Umbilical cord (tissue), 2 donors: ENCODE measurements around the gene HMG20B. TPM values are rescaled to one million over a fixed set of nuclear protein-coding genes. Genes with fewer than 3 reads are reported as not detected.
"Not testable (repeated sequence)": the region's sequence is repeated elsewhere in the genome, so short reads cannot be mapped to it uniquely, and the experiment has no call there.

Source experiments
- DNase-seq: peaks from one replicate; pipeline ENCODE4 v3.0.0-alpha.2; 2015; ENCODE audit warnings: low spot score
- total RNA-seq: library from RNA; depleted of rRNA; stranded (reverse); fragments of >200 nt; gene quantifications from one replicate; pipeline ENCODE4 v1.2.3, GENCODE V29; 2014; ENCODE audit warnings: low replicate concordance; ENCODE audit not compliant: insufficient read depth

Gene HMG20B
- total RNA-seq = 38.5 TPM

- DNase-seq = no peak
Measured at GRCh38 chr19:3572855-3573161, at the start of gene HMG20B. Gene HMG20B, plus strand, starts transcription at chr19:3572944. Its CDS starts 366 bp downstream, at chr19:3573310.

DNA sequence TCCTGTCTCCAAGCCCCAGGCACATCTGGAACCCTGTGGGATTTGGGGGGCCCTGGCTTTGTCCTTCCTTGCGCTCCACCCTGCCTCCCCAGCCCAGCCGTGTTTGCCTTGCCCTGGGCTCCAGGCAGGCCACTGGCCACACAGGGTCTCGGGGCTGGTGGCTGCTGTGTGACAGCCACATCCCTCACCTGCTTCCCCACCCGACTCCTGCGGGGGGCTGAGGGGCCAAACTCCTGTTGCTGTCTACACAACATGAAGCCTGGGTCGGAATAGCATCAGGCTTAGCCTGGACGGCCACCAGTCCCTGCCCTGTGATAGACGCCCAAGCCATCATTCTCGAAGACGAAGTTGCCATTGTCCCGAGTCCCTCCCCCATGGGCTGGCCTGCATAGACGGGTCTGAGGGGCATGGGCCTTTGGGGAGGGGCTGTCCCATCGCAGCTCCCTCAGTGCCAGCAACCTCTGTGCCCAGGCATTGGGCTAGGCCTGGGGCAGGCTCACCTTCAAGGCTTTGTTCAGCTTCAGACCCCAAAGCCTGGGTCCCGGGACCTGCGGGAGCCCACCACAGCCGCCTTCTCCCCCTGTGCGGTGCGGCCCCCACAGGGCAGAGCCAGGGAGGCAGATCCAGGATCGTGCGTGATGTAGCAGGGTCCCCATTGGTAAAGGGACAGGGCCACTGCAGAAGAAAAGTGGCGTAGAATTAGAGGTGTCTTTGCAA, 49.2 kb upstream of the HMG20B start:
- no peak for DNase-seq

DNA sequence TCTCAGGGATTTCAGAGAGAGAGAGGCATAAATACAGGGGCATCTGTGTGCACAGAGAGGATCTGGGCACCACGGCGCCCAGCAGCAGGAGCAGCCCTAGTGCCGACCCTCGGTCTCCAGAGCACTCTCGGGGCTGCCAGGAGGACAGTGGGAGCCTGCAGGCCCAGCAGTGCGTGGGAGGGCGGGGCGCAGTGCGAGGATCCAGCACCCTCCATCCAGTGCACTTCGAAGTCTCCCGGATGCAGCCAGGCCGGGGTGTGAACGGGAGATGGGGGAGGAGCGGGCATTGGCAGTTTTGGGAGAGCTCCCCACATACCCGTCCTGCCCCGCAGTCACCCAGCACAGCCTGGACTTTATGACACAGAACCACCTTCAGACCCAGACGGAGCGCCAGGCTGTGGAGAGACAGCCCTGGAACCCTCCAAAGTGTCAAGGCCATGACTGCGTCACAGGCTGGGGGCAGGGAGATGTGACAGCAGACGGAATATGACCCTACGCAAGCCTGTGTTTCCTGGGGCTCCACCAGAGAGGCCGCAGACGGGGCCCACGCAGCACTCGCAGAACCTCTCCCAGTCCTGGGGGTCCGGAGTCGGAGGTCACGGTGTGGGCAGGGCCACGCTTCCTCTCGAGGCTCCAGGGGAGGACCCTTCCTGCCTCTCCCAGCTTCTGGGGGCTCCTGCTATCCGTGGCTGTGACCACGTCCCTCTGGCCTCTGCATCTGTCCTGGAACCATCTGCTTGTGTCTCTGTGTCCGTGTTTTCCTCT, 48.5 kb upstream of the HMG20B start:
- no peak for DNase-seq

DNA sequence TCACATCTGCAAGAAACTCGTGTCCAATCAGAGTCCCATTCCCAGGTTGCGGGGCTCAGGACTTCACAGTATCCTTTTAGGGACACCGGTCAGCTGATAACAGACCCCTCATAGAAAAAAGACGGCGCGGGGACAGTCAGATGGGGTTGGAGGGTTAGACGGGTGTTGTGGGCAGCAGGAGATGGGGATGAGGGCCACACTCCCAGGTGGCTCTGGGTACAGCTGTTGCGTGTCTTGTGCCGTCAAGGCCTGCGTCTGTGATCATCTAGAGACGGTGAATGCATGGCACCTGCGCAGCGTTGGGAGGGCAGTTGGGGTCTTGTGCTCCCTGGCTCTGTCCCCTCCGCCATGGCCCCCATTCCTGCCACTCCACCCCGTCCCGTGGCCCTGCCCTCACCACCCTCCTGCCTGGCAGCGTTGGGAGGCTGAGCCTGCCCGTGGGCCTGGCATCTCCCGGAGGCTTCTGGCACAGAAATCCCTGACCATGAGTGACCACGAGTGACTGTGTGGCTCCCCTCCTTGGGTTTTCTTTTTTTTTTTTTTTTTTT, 47.8 kb upstream of the HMG20B start:
- no peak for DNase-seq

DNA sequence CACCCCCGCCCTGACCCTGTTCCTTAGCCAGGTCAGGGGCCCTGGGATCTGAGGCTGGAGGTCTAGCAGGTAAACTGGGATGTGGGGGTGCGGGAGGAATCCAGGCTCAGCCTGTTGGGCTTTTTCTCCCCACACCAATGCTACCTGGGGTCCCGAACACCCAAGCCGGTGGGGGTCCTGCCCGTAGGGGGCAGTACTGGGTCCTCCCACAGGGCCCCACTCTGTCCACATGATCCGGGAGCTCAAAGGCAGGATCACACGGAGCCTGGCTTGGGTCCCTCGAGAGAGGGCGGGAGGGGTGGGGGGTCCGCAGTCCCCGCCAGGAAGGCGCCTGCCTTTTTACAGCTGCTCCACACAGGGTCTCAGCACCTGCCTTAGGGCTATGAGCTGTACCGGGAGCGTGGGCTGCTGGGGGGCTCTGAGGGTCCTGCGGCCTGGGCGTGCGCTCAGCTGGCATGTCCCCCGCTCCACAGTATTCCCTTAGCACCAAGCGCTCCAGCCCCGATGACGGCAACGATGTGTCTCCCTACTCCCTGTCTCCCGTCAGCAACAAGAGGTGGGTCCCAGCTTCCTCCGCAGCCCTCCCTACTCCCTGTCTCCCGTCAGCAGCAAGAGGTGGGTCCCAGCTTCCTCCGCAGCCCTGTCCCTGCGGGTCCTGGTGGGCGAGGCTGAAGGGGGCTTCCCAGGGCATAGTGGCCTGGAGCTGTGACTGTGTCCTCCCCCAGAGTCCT, 46.1 kb upstream of the HMG20B start:
- DNase-seq = no peak

DNA sequence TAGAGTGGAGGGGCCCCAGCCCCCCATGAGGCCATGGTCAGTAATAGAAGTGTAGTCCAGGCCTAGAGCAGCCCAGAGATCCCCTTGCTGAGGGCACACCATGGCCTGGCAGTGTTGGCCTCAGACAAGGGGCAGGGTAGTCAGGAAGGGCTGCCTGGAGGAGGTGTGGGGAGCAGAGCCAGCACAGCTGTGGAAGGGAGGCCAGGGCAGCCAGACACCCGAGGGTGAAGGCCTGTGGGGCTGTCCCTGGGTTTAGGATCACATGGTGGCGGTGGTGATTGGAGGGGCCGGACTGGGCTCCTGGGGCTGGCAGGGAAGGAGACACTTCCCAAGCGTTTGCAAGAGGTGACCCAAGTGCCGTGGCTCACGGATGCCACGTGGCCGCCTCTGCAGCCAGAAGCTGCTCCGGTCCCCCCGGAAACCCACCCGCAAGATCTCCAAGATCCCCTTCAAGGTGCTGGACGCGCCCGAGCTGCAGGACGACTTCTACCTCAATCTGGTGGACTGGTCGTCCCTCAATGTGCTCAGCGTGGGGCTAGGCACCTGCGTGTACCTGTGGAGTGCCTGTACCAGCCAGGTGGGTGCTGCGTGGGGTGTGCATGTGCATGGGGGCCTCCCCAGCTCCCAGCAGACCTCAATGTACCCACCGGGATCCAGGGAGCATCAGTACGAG, 45.4 kb upstream of the HMG20B start:
- DNase-seq = no peak

DNA sequence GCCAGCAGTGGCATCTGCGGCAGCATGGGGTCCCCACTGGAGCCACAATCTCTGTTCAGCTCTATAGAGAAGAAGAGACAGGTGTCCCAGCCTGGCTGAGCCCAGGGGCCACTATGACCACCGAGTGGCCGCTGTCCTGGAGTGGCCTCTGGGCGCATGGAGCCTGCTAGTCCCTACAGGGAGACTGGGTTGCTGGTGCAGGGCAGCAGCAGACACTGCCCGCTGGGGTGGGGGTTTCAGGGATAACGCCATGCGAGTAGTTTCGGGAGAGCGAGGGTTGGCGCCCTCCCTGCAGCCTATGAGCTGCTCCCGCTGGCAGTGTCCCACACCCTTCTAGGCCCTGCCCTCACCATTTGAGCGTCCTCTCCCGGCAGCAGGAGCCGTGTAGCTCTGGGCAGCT, 44.7 kb upstream of the HMG20B start:
- DNase-seq = no peak

DNA sequence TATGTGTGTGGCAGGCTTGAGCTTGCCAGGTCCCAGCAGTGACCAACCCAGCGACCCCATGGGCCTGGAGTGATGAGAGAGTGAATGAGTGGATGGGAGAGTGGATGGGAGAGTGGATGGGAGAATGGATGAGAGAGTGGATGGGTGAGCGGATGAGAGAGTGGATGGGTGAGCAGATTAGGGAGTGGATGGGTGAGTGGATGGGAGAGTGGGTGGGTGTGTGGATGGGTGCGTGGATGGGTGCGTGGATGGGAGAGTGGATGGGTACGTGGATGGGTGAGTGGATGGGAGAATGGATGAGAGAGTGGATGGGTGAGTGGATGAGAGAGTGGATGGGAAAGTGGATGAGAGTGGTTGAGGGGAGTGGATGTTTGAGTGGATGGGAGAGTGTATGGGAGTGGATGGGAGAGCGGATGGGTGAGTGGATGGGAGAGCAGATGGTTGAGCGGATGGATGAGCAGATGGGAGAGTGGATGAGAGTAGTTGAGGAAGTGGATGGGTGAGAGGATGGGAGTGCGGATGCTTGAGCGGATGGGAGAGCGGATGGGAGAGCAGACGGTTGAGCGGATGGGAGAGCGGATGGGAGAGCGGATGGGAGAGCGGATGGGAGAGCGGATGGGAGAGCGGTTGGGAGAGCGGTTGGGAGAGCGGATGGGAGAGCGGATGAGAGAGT, 44.1 kb upstream of the HMG20B start:
- no peak for DNase-seq

DNA sequence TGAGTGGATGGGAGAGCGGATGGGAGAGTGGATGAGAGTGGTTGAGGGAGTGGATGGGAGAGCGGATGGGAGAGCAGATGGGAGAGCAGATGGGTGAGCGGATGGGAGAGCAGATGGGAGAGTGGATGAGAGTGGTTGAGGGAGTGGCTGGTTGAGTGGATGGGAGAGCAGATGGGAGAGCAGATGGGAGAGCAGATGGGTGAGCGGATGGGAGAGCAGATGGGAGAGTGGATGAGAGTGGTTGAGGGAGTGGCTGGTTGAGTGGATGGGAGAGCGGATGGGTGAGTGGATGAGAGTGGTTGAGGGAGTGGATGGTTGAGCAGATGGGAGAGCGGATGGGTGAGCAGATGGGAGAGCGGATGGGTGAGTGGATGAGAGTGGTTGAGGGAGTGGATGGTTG, 43.4 kb upstream of the HMG20B start:
- not testable (repeated sequence) for DNase-seq

- DNase-seq = no peak
Measured at GRCh38 chr19:3530389-3530788, 42.4 kb upstream of the HMG20B start.

DNA sequence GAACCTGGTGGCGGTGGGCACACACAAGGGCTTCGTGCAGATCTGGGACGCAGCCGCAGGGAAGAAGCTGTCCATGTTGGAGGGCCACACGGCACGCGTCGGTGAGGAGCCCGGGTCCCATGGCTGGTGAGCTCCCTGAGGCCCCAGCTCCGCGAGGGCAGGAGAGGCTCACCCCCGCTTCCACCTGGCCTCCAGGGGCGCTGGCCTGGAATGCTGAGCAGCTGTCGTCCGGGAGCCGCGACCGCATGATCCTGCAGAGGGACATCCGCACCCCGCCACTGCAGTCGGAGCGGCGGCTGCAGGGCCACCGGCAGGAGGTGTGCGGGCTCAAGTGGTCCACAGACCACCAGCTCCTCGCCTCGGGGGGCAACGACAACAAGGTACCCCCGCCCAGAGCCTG, 41.0 kb upstream of the HMG20B start:
- DNase-seq = no peak

- no peak for DNase-seq
Measured at GRCh38 chr19:3532154-3532786, 40.5 kb upstream of the HMG20B start.

DNA sequence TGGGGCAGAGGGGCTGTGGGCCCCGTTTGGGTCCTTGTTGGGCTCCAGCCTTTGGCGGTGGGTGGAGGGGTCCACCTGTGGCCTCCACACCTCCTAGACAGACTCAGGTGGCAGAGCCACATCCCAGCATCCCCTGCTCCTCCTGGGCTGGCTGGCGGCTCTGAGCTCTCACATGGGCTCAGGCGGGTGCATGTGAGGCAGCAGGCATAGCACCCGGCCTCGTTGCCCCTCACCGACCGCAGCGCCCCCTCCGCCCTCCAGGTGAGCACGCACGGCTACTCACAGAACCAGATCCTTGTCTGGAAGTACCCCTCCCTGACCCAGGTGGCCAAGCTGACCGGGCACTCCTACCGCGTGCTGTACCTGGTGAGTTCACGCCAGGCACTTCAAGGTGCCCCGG, 39.7 kb upstream of the HMG20B start:
- DNase-seq = no peak

GRCh38 chr19:3533563-3534216, 39.1 kb upstream of the HMG20B start:
- no peak for DNase-seq

- DNase-seq = no peak
Measured at GRCh38 chr19:3534375-3535234, 38.1 kb upstream of the HMG20B start.

- no peak for DNase-seq
Measured at GRCh38 chr19:3535235-3535535, 37.6 kb upstream of the HMG20B start.

DNA sequence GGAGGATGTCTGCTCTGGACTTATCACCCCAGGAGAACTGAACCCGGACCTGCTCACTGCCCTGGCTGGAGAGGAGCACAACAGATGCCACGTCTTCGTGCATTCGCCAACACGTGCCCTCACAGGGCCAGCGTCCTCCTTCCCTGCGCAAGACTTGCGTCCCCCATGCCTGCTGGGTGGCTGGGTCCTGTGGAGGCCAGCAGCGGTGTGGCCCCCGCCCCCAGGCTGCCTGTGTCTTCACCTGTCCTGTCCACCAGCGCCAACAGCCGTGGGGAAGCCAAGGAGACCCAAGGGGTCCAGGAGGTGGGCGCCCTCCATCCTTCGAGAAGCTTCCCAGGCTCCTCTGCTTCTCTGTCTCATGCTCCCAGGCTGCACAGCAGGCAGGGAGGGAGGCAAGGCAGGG, 37.2 kb upstream of the HMG20B start:
- DNase-seq = no peak

DNA sequence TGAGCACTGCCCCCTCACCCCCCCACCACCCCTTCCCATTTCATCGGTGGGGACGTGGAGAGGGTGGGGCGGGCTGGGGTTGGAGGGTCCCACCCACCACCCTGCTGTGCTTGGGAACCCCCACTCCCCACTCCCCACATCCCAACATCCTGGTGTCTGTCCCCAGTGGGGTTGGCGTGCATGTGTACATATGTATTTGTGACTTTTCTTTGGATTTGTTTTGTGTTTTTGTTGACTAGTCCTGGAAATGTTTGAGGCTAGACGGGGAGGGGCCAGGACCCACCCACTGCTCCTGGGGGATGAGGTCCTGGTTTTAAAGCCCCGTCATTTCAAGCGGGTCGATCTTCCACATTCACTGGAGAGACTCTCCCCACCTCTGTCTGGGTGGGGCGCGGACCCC, 36.8 kb upstream of the HMG20B start:
- no peak for DNase-seq

DNA sequence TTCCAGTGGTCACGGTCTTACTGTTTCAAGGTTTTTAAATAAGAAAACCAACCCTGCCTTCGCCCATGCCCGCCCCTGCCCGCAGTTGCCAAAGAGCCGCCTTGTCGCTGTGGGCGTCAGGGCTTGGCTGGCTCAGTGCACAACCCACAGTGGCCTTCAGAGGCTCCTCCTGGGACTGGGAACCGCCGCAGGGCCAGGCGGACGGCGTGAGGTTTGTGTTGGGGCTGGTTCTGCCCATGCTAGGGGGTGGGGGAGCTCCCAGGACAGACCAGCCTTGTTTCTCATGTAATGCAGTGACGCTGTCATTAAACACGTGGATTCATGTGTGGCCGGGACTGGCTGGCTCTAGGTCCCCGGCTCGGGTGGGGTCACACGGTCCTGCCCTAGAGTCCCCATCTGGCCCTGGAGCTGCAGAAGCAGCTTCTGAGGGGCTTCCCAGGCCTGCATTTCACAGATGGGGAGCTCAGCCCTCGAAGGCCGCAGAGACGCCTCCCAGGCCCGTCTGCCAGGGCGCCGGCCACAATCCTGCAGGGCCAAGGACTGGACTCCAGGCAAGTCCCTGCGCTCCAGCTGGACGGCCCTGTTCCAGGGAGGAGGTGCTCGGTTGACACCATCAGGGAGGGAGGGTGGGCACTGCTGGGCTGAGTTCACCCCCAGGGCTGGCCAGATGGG, 36.2 kb upstream of the HMG20B start:
- no peak for DNase-seq
